HL-60 (cell line): ENCODE results near the gene ZBTB44.

Experiments used
- DNase-seq, 2 experiments: peaks; one replicate each; pipeline ENCODE4 v3.0.0-alpha.2; 2010 to 2020; ENCODE audit warnings: low read depth in 1 of 2, low spot score in 1 of 2
- H3K27ac ChIP-seq: fragments of 250-450 bp; sonication (Bioruptor Pico); replicated peaks from 2 replicates; pipeline ENCODE4 v1.5.1; 2020; ENCODE audit warnings: mild to moderate bottlenecking, moderate library complexity
- H3K27me3 ChIP-seq: fragments of 250-450 bp; sonication (Bioruptor Pico); 2 replicates; pipeline ENCODE4 v1.5.1; 2021; ENCODE audit warnings: mild to moderate bottlenecking, moderate library complexity; ENCODE audit not compliant: insufficient read depth, poor library complexity, severe bottlenecking
- H3K4me3 ChIP-seq: replicated peaks from 2 replicates; pipeline ENCODE4 v1.5.1; 2011; ENCODE audit warnings: mild to moderate bottlenecking, control low read depth, low read length; ENCODE audit not compliant: insufficient read depth
- GABPA ChIP-seq: IDR thresholded peaks from 2 replicates; pipeline ENCODE4 v1.6.1; 2012; ENCODE audit warnings: low read depth
- POLR2AphosphoS5 ChIP-seq: IDR thresholded peaks from 2 replicates; pipeline ENCODE4 v1.6.1; 2012; ENCODE audit warnings: low read depth
- SPI1 ChIP-seq: IDR thresholded peaks from 2 replicates; pipeline ENCODE4 v1.6.1; 2012; ENCODE audit warnings: low read depth, mild to moderate bottlenecking, borderline replicate concordance
- TF ChIP-seq, protein P1 (sequence below): IDR thresholded peaks from 2 replicates; pipeline ENCODE4 v1.6.1; 2012; ENCODE audit warnings: low read depth; ENCODE audit not compliant: insufficient replicate concordance
- TF ChIP-seq, protein P2 (sequence below): IDR thresholded peaks from one replicate; pipeline ENCODE4 v1.5.1; 2011; ENCODE audit warnings: low read length, control low read depth, inconsistent platforms; ENCODE audit not compliant: insufficient read depth

ZBTB44 gene

DNA sequence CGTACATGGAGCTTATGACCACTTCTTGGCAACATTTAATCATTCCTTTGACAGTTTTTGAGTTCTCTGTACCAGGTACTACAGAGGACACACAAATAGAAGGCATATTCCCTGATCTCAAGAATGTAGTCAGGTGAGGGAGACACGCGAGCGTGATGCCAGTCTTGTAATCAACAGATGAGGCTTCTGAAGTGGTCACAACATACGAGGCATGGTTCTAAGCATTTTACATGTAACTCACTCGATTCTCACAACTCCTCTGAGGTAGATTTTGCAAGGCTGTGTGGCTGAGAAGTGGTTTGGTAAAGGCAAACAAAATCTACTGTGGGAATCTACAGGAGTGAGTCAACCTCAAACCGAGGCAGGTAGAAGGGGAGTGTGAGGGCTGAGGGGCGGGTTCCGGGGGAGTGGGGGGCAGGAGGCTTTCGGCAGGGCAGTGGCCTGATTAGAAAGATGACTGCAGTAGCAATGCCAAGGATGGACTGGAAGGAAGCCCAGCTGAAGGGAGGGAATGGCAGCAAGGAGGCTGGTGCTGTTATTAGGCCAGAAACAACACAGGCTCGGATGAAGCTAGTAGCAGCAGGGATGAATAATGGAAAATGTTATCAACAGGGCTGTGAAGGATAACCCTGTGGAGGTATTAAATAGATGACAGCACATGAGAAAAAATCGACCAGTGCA is 91.3 kb downstream of the ZBTB44 start:
- TF ChIP-seq, protein P1, sequence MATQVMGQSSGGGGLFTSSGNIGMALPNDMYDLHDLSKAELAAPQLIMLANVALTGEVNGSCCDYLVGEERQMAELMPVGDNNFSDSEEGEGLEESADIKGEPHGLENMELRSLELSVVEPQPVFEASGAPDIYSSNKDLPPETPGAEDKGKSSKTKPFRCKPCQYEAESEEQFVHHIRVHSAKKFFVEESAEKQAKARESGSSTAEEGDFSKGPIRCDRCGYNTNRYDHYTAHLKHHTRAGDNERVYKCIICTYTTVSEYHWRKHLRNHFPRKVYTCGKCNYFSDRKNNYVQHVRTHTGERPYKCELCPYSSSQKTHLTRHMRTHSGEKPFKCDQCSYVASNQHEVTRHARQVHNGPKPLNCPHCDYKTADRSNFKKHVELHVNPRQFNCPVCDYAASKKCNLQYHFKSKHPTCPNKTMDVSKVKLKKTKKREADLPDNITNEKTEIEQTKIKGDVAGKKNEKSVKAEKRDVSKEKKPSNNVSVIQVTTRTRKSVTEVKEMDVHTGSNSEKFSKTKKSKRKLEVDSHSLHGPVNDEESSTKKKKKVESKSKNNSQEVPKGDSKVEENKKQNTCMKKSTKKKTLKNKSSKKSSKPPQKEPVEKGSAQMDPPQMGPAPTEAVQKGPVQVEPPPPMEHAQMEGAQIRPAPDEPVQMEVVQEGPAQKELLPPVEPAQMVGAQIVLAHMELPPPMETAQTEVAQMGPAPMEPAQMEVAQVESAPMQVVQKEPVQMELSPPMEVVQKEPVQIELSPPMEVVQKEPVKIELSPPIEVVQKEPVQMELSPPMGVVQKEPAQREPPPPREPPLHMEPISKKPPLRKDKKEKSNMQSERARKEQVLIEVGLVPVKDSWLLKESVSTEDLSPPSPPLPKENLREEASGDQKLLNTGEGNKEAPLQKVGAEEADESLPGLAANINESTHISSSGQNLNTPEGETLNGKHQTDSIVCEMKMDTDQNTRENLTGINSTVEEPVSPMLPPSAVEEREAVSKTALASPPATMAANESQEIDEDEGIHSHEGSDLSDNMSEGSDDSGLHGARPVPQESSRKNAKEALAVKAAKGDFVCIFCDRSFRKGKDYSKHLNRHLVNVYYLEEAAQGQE = no peak
- TF ChIP-seq POLR2AphosphoS5 (no peak), SPI1 (no peak), GABPA (no peak)
- TF ChIP-seq, protein P2, sequence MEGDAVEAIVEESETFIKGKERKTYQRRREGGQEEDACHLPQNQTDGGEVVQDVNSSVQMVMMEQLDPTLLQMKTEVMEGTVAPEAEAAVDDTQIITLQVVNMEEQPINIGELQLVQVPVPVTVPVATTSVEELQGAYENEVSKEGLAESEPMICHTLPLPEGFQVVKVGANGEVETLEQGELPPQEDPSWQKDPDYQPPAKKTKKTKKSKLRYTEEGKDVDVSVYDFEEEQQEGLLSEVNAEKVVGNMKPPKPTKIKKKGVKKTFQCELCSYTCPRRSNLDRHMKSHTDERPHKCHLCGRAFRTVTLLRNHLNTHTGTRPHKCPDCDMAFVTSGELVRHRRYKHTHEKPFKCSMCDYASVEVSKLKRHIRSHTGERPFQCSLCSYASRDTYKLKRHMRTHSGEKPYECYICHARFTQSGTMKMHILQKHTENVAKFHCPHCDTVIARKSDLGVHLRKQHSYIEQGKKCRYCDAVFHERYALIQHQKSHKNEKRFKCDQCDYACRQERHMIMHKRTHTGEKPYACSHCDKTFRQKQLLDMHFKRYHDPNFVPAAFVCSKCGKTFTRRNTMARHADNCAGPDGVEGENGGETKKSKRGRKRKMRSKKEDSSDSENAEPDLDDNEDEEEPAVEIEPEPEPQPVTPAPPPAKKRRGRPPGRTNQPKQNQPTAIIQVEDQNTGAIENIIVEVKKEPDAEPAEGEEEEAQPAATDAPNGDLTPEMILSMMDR = no peak
- H3K27ac ChIP-seq = no peak overlapping the region
- no peak for DNase-seq
- no peak overlapping the region for H3K4me3 ChIP-seq
- peaks cover 2% of the 10 kb centered on the region for H3K27me3 ChIP-seq

DNA sequence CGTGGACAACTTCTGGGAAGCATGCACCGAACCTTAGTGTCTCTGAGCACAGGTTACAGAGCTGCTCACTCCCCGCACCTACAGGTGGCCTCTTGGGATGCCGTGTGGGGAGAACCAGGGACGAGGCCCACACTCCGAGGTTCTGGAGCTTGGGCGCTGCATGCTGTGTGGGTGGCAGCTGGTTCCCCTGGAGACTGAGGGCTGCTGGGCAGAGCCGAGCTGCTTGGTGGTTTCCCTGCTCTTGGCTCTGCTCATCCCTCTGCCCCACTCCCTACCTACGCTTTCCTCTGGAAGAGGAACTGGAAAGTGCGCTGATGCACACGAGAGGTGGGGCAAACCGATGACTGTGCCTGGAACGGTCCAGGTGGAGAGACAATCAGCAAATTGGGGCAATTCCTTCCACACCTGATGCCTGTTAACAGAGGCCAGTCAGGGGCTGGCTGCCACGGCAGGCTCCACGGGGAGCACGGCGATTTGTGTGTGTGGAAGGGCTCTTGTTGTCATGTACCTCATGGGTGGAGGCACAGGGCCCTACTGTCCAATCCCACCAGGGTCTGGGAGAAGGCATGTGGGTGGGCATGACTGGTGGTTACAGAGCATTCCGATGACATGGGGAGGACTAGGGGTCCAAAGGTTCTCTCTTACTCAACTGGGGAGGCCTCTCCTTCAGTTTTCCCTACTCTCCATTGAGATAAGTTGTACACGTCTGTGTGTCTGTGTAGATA is 94.2 kb downstream of the ZBTB44 start:
- H3K27ac ChIP-seq = no peak overlapping the region
- DNase-seq = no peak
- no peak overlapping the region for H3K4me3 ChIP-seq
- TF ChIP-seq, protein P1 = no peak
- TF ChIP-seq POLR2AphosphoS5 (no peak), SPI1 (no peak), GABPA (no peak)
- TF ChIP-seq, protein P2 = no peak
- no peaks in the 10 kb centered on the region for H3K27me3 ChIP-seq

DNA sequence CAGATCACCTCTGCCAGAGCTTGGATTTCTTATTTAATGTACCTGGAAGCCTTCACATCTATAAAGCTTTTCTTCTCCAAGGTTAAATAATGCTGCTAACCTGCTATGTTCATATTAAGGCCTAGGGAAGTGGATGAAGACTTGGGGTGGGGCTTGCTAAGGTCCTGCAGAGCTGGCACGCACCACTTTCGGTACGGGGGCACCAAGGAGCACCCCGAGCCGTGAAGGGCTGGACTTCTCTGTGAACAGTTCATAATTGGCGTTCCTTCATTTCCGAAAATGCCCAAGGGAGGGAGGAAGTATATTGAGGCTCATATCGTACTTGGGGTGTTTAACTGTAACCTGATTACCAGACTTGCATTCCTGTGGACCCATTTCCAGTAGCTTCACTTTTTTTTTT is 95.6 kb downstream of the ZBTB44 start:
- H3K27ac ChIP-seq = no peak overlapping the region

More for the DNA sequence above, 95.6 kb downstream of the ZBTB44 start:
- no peak for DNase-seq
- no peak overlapping the region for H3K4me3 ChIP-seq
- H3K27me3 ChIP-seq = no peaks in the 10 kb centered on the region
- TF ChIP-seq POLR2AphosphoS5 (no peak), GABPA (no peak), SPI1 (no peak)
- TF ChIP-seq, protein P2 = no peak
- TF ChIP-seq, protein P1 = no peak
